NB4 (cell line): Measurements from ENCODE around the gene GALNT10.

Experiments
- CTCF ChIP-seq: IDR thresholded peaks from one replicate; pipeline ENCODE4 v1.5.1; 2012; ENCODE audit warnings: low read depth, low read length
- POLR2A ChIP-seq: IDR thresholded peaks from 2 replicates; pipeline ENCODE4 v1.6.1; 2011; ENCODE audit warnings: mild to moderate bottlenecking; ENCODE audit not compliant: insufficient read length; ENCODE audit errors: extremely low read depth

GRCh38 chr5:154366353-154366752 is 175.8 kb downstream of the GALNT10 start:
- TF ChIP-seq POLR2A (no peak), CTCF (no peak)
